H1 (cell line): ENCODE data around the gene LTBP1. TPM values are rescaled to one million over a fixed set of nuclear protein-coding genes. Genes with fewer than 3 reads are reported as not detected.
"Not testable (repeated sequence)": the region's sequence is repeated elsewhere in the genome, so short reads cannot be mapped to it uniquely, and the experiment has no call there.

Experiments used
- CTCF ChIA-PET: fragments of 300-600 bp; sonication (Branson Sonifier 250); formaldehyde crosslinking; loops from one replicate; lab custom pipeline; 2021; ENCODE audit not compliant: partially characterized antibody; lab: Charles Lee
- POLR2A ChIA-PET: fragments of 300-600 bp; sonication (Branson Sonifier 250); formaldehyde crosslinking; loops from one replicate; lab custom pipeline; 2021; ENCODE audit warnings: inconsistent platforms; ENCODE audit not compliant: partially characterized antibody; lab: Charles Lee
- DNase-seq, 2 experiments: peaks; one replicate each; pipeline versions ENCODE4 v3.0.0 to v3.0.0-alpha.2; 2010 to 2022; ENCODE audit warnings: low spot score in 2 of 2, low read depth in 1 of 2, mixed read lengths in 1 of 2
- FAIRE-seq: peaks from 2 replicates; lab custom pipeline; 2011; peaks lifted over from hg19 to GRCh38; lab: Jason Lieb, UNC
- H2AFZ ChIP-seq: 2 replicates; pipeline ENCODE4 v1.8.1; 2012; ENCODE audit warnings: low read length, inconsistent platforms
- H2AK5ac ChIP-seq: 2 replicates; pipeline ENCODE4 v1.6.1; 2013; ENCODE audit warnings: low read depth, low read length
- H2BK120ac ChIP-seq: replicated peaks from 2 replicates; pipeline ENCODE3; 2013; ENCODE audit warnings: low read depth, low read length, inconsistent platforms
- H2BK12ac ChIP-seq: 2 replicates; pipeline ENCODE4 v1.6.1; 2013; ENCODE audit warnings: low read depth, low read length
- H2BK15ac ChIP-seq: 2 replicates; pipeline ENCODE4 v1.6.1; 2013; ENCODE audit warnings: low read length
- H2BK20ac ChIP-seq: 2 replicates; pipeline ENCODE4 v1.6.1; 2013; ENCODE audit warnings: low read length
- H2BK5ac ChIP-seq: 2 replicates; pipeline ENCODE4 v1.6.1; 2013; ENCODE audit warnings: low read depth, low read length
- H3K14ac ChIP-seq: 2 replicates; pipeline ENCODE4 v1.6.1; 2013; ENCODE audit warnings: inconsistent platforms; ENCODE audit not compliant: insufficient read length
- H3K18ac ChIP-seq: 2 replicates; pipeline ENCODE4 v1.6.1; 2013; ENCODE audit warnings: low read length; ENCODE audit errors: extremely low read depth
- H3K23ac ChIP-seq: 2 replicates; pipeline ENCODE4 v1.6.1; 2013; ENCODE audit warnings: inconsistent platforms; ENCODE audit not compliant: insufficient read length
- H3K23me2 ChIP-seq: 2 replicates; pipeline ENCODE4 v1.6.1; 2013; ENCODE audit warnings: low read depth, low read length
- H3K27ac ChIP-seq: 2 replicates; pipeline ENCODE4 v1.6.1; 2011; ENCODE audit warnings: low read depth, low read length, inconsistent platforms
- H3K27me3 ChIP-seq, 4 experiments: replicated peaks in 1 of 4; 1 replicate in 1 of 4; 2 replicates in 3 of 4; pipeline versions ENCODE4 v1.6.1 to v1.8.1; 2011 to 2013; ENCODE audit warnings: low read length in 3 of 4, mild to moderate bottlenecking in 3 of 4, inconsistent platforms in 2 of 4, mixed read lengths in 2 of 4, moderate library complexity in 1 of 4; ENCODE audit not compliant: control insufficient read depth in 3 of 4, insufficient read depth in 3 of 4; ENCODE audit errors: extremely low read depth in 1 of 4
- H3K36me3 ChIP-seq, 4 experiments: 2 replicates each; pipeline versions ENCODE4 v1.6.1 to v1.8.1; 2011 to 2013; ENCODE audit warnings: mild to moderate bottlenecking in 4 of 4, low read length in 3 of 4, moderate library complexity in 2 of 4, control low read depth in 1 of 4, inconsistent platforms in 1 of 4; ENCODE audit not compliant: insufficient read depth in 4 of 4, control insufficient read depth in 2 of 4
- H3K4ac ChIP-seq: replicated peaks from 2 replicates; pipeline ENCODE3; 2013; ENCODE audit warnings: low read length, low read depth, mixed read lengths, inconsistent platforms; ENCODE audit not compliant: insufficient read length
- H3K4me1 ChIP-seq, 4 experiments: replicated peaks in 1 of 4; 1 replicate in 1 of 4; 2 replicates in 3 of 4; pipeline versions ENCODE4 v1.6.1 to v1.8.1; 2011 to 2013; ENCODE audit warnings: low read length in 3 of 4, inconsistent platforms in 2 of 4, mixed read lengths in 1 of 4; ENCODE audit not compliant: insufficient read depth in 4 of 4, control insufficient read depth in 3 of 4
- H3K4me2 ChIP-seq, 2 experiments: 2 replicates each; pipeline versions ENCODE4 v1.6.1 to v1.8.1; 2011 to 2013; ENCODE audit warnings: low read depth in 2 of 2, low read length in 2 of 2, control low read depth in 1 of 2, inconsistent platforms in 1 of 2, mild to moderate bottlenecking in 1 of 2; ENCODE audit not compliant: insufficient read depth in 1 of 2
- H3K4me3 ChIP-seq, 4 experiments: fragments of 200-600, 300-600 bp in 1 of 4; sonication (generic), shearing (Covaris generic), sonication (Bioruptor Twin) in 1 of 4; 2 replicates each; pipeline versions ENCODE4 v1.5.1 to v1.8.1; 2011 to 2016; ENCODE audit warnings: low read length in 4 of 4, low read depth in 3 of 4, control low read depth in 2 of 4, inconsistent platforms in 2 of 4, mild to moderate bottlenecking in 2 of 4, mixed read lengths in 1 of 4, moderate library complexity in 1 of 4; ENCODE audit not compliant: insufficient read depth in 2 of 4; ENCODE audit errors: extremely low read depth in 1 of 4
- H3K56ac ChIP-seq: replicated peaks from 2 replicates; pipeline ENCODE3; 2013; ENCODE audit warnings: low read depth, mild to moderate bottlenecking, mixed read lengths, low read length, inconsistent platforms; ENCODE audit not compliant: insufficient read length
- H3K79me1 ChIP-seq: 2 replicates; pipeline ENCODE4 v1.6.1; 2013; ENCODE audit warnings: low read depth, low read length, control low read depth
- H3K79me2 ChIP-seq, 2 experiments: 2 replicates each; pipeline versions ENCODE4 v1.6.1 to v1.8.1; 2012 to 2013; ENCODE audit warnings: low read length in 2 of 2, mild to moderate bottlenecking in 2 of 2, inconsistent platforms in 1 of 2; ENCODE audit not compliant: insufficient read depth in 2 of 2, control insufficient read depth in 1 of 2
- H3K9ac ChIP-seq, 4 experiments: replicated peaks in 1 of 4; 1 replicate in 1 of 4; 2 replicates in 3 of 4; pipeline versions ENCODE4 v1.6.1 to v1.8.1; 2011 to 2013; ENCODE audit warnings: low read depth in 3 of 4, low read length in 3 of 4, control low read depth in 2 of 4, mild to moderate bottlenecking in 2 of 4, moderate library complexity in 2 of 4, inconsistent platforms in 1 of 4; ENCODE audit errors: extremely low read depth in 1 of 4
- H3K9me3 ChIP-seq, 2 experiments: 2 replicates each; pipeline versions ENCODE4 v1.6.1 to v1.8.1; 2012 to 2013; ENCODE audit warnings: mild to moderate bottlenecking in 2 of 2, moderate library complexity in 2 of 2, control low read depth in 1 of 2, inconsistent platforms in 1 of 2, low read depth in 1 of 2, low read length in 1 of 2, mixed read lengths in 1 of 2; ENCODE audit not compliant: insufficient read depth in 2 of 2
- H4K20me1 ChIP-seq, 2 experiments: replicated peaks in 1 of 2; 2 replicates each; pipeline versions ENCODE3 to v1.8.1; 2011 to 2013; ENCODE audit warnings: inconsistent platforms in 2 of 2, low read length in 2 of 2, mild to moderate bottlenecking in 1 of 2; ENCODE audit not compliant: insufficient read depth in 2 of 2, control insufficient read depth in 1 of 2
- H4K5ac ChIP-seq: 2 replicates; pipeline ENCODE4 v1.6.1; 2013; ENCODE audit warnings: low read length, low read depth, mixed read lengths, inconsistent platforms; ENCODE audit not compliant: insufficient read length
- H4K8ac ChIP-seq: 2 replicates; pipeline ENCODE4 v1.8.0; 2013; ENCODE audit warnings: mild to moderate bottlenecking, moderate library complexity, low read length, inconsistent platforms; ENCODE audit not compliant: insufficient read depth; ENCODE audit errors: extremely low read depth
- H4K91ac ChIP-seq: replicated peaks from 2 replicates; pipeline ENCODE3; 2013; ENCODE audit warnings: low read length, mixed read lengths, inconsistent platforms; ENCODE audit not compliant: insufficient read length
- WGBS, 2 experiments: shearing (Covaris generic) in 1 of 2; methylation state at CpG; one replicate each; pipeline versions ENCODE4 v1.1.6 to v1.1.7; 2013 to 2015; ENCODE audit warnings: low lambda C conversion rate in 2 of 2, mixed read lengths in 2 of 2, inconsistent platforms in 1 of 2, low coverage in 1 of 2, missing lambda C conversion rate in 1 of 2; ENCODE audit not compliant: insufficient replicate concordance in 2 of 2, insufficient coverage in 1 of 2, insufficient read length in 1 of 2; ENCODE audit errors: extremely low coverage in 1 of 2, missing lambda C conversion rate in 1 of 2; 5-methylcytosine and 5-hydroxymethylcytosine counted together
- polyA plus RNA-seq, 7 experiments: library from polyadenylated mRNA; depleted of rRNA in 3 of 7; stranded (reverse) in 5 of 7; unstranded in 2 of 7; fragments of >200 nt in 5 of 7; fragments of 200-250 nt in 2 of 7; gene quantifications; 1 replicate in 5 of 7; 2 replicates in 1 of 7; 4 replicates in 1 of 7; pipeline versions ENCODE4 v1.2.1 to v1.2.3, GENCODE V29; 2011 to 2013; ENCODE audit warnings: missing spikeins in 2 of 7, mixed read lengths in 2 of 7
- total RNA-seq: library from RNA; stranded (reverse); fragmentation: NEBNext Ultra II Directional; extraction: Animal tissue kit (Norgen Biotek cat#: 25700); gene quantifications from 2 replicates; pipeline ENCODE4 v1.2.1, GENCODE V29; 2021

LTBP1 gene
- total and polyA plus RNA-seq, 2 of the 8 experiments (the other 6 are each of a cell fraction or from before 2014, with no cell fraction given), result 15.4 to 24.7 TPM

DNA sequence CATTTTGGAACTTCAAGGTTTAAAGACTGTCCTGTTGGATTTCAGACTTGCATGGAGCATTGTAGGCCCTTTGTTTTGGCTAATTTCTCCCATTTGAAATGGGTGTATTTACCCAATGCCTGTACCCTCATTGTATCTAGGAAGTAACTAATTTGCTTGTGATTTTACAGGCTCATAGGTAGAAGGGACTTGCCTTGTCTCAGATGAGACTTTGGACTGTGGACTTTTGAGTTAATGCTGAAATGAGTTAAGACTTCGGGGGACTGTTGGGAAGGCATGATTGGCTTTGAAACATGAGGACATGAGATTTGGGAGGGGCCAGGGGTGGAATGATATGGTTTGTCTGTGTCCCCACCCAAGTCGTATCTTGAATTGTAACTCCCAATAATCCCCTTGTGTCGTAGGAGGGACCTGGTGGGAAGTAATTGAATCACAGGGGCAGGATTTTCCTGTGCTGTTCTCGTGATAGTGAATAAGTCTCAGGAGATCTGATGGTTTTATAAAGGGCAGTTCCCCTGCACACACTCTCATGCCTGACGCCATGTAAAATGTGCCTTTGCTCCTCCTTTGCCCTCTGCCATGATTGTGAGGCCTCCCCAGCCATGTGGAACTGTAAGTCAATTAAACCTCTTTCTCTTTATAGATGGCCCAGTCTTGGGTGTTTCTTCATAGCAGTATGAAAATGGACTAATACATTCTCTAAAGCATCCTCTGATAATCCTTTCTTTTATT, 36.6 kb downstream of the LTBP1 start:
- H3K4me2 ChIP-seq, H3K23ac ChIP-seq, H3K9me3 ChIP-seq, DNase-seq, H2AK5ac ChIP-seq, H3K79me1 ChIP-seq, H3K27ac ChIP-seq, H3K23me2 ChIP-seq, H4K8ac ChIP-seq, H2BK20ac ChIP-seq, FAIRE-seq, H4K91ac ChIP-seq, POLR2A ChIA-PET, H3K36me3 ChIP-seq, H2AFZ ChIP-seq, H3K14ac ChIP-seq, H3K4me1 ChIP-seq, H3K56ac ChIP-seq, H4K20me1 ChIP-seq, H3K9ac ChIP-seq, H2BK120ac ChIP-seq, H3K4me3 ChIP-seq, H4K5ac ChIP-seq, H2BK15ac ChIP-seq, CTCF ChIA-PET, H3K27me3 ChIP-seq, H3K18ac ChIP-seq, H2BK5ac ChIP-seq, H3K4ac ChIP-seq, H3K79me2 ChIP-seq, H2BK12ac ChIP-seq: not testable (repeated sequence)
- 93% methylated on average over 5 of the region's 5 CpGs; no CpG with 5 or more reads in 1 of the 2 experiments for WGBS, 2 experiments
